NCI-H748 (cell line): ENCODE results near the gene NONO.
"Not testable (repeated sequence)": the region's sequence is repeated elsewhere in the genome, so short reads cannot be mapped to it uniquely, and the experiment has no call there.

Experiments
- DNase-seq: peaks from one replicate; lab custom pipeline; 2025; ENCODE audit not compliant: unreplicated experiment; lab: John Stamatoyannopoulos, UW

Gene NONO

GRCh38 chrX:71282514-71283402, 677 bp upstream of the NONO start:
- DNase-seq = peak; percentile 73

- DNase-seq = no peak
Measured at GRCh38 chrX:71285929-71286328, 2.5 kb downstream of the NONO start.

GRCh38 chrX:71291381-71291780, 7.9 kb downstream of the NONO start:
- no peak for DNase-seq

GRCh38 chrX:71292669-71293365, 9.4 kb downstream of the NONO start:
- no peak for DNase-seq

- no peak for DNase-seq
Measured at GRCh38 chrX:71296806-71297205, 13.4 kb downstream of the NONO start.

GRCh38 chrX:71298119-71298518, 14.7 kb downstream of the NONO start:
- no peak for DNase-seq

- DNase-seq = not testable (repeated sequence)
Measured at GRCh38 chrX:71300064-71300463, 16.6 kb downstream of the NONO start.

- not testable (repeated sequence) for DNase-seq
Measured at GRCh38 chrX:71300495-71300894, 17.1 kb downstream of the NONO start.

- no peak for DNase-seq
Measured at GRCh38 chrX:71301195-71301924, 17.9 kb downstream of the NONO start, which contains the start of gene ITGB1BP2. Gene ITGB1BP2 (plus strand): TSS chrX:71301750. CDS start chrX:71301807, 57 bp downstream.

GRCh38 chrX:71302461-71303213, 19.2 kb downstream of the NONO start:
- DNase-seq = no peak

- no peak for DNase-seq
Measured at GRCh38 chrX:71304561-71304960, 21.1 kb downstream of the NONO start.

- no peak for DNase-seq
Measured at GRCh38 chrX:71315917-71316316, 32.5 kb downstream of the NONO start.

GRCh38 chrX:71316959-71317358, 33.5 kb downstream of the NONO start:
- not testable (repeated sequence) for DNase-seq

- no peak for DNase-seq
Measured at GRCh38 chrX:71320126-71320525, 36.7 kb downstream of the NONO start.

GRCh38 chrX:71321731-71322130, 38.3 kb downstream of the NONO start:
- DNase-seq = no peak

GRCh38 chrX:71324452-71324851, 41.0 kb downstream of the NONO start:
- not testable (repeated sequence) for DNase-seq

GRCh38 chrX:71326394-71326793, 43.0 kb downstream of the NONO start:
- no peak for DNase-seq

- DNase-seq = not testable (repeated sequence)
Measured at GRCh38 chrX:71349151-71349665, 65.8 kb downstream of the NONO start.

GRCh38 chrX:71349867-71350266, 66.4 kb downstream of the NONO start:
- not testable (repeated sequence) for DNase-seq
